HepG2 (cell line): ENCODE results near the gene RAPGEFL1. TPM values are rescaled to one million over a fixed set of nuclear protein-coding genes. Genes with fewer than 3 reads are reported as not detected.

Experiments
- ATAC-seq: fragments of 200-7000 bp; cut with Tn5 transposase; 3 replicates; pipeline ENCODE4 v1.9.1; 2020; ENCODE audit warnings: mild to moderate bottlenecking, moderate library complexity
- BruUV-seq: library from RNA; stranded (reverse); fragments of 400-500 nt; replicated peaks from 2 replicates; lab custom pipeline; 2021; lab: Mats Ljungman, UMichigan
- CTCF ChIA-PET: fragments of 300-600 bp; formaldehyde crosslinking; extraction: SDS; loops from one replicate; lab custom pipeline; 2021; ENCODE audit warnings: low total read pairs, inconsistent platforms, low intra/inter-chr PET ratio; lab: Yijun Ruan, JAX
- POLR2A ChIA-PET: fragments of 350-600 bp; sonication (Branson Sonifier 250); formaldehyde crosslinking; loops from one replicate; lab custom pipeline; 2020; ENCODE audit warnings: antibody characterized with exemption, inconsistent platforms; lab: Yijun Ruan, JAX
- DNase-seq: peaks from one replicate; pipeline ENCODE4 v3.0.0-alpha.2; 2015; ENCODE audit warnings: low spot score
- FAIRE-seq: peaks from 3 replicates; lab custom pipeline; 2011; peaks lifted over from hg19 to GRCh38; lab: Jason Lieb, UNC
- H2AFZ ChIP-seq: one replicate; pipeline ENCODE4 v1.6.1; 2011; ENCODE audit warnings: low read length, inconsistent platforms
- H3K27ac ChIP-seq: fragments of 300-600 bp; 3 replicates; pipeline ENCODE4 v1.8.0; 2011; ENCODE audit warnings: mixed run types, mild to moderate bottlenecking, mixed read lengths, low read length, inconsistent platforms; ENCODE audit not compliant: insufficient read depth; ENCODE audit errors: extremely low read length
- H3K27me3 ChIP-seq, 2 experiments: fragments of 200-600 bp in 1 of 2; 2 replicates in 1 of 2; 3 replicates in 1 of 2; pipeline versions ENCODE4 v1.6.0 to v1.8.0; 2011; ENCODE audit warnings: low read length in 2 of 2, mild to moderate bottlenecking in 2 of 2, moderate library complexity in 2 of 2, inconsistent platforms in 1 of 2; ENCODE audit not compliant: insufficient read depth in 2 of 2, control insufficient read depth in 1 of 2
- H3K36me3 ChIP-seq, 2 experiments: fragments of 200-600 bp in 1 of 2; replicated peaks in 1 of 2; 2 replicates in 1 of 2; 3 replicates in 1 of 2; pipeline versions ENCODE4 v1.5.1 to v1.8.0; 2011; ENCODE audit warnings: low read length in 2 of 2, inconsistent platforms in 1 of 2; ENCODE audit not compliant: insufficient read depth in 2 of 2, control insufficient read depth in 1 of 2
- H3K4me1 ChIP-seq: 2 replicates; pipeline ENCODE4 v1.5.1; 2012; ENCODE audit warnings: low read length, inconsistent platforms; ENCODE audit not compliant: insufficient read depth
- H3K4me2 ChIP-seq: 2 replicates; pipeline ENCODE4 v1.6.0; 2011; ENCODE audit warnings: low read depth, low read length, inconsistent platforms
- H3K4me3 ChIP-seq, 3 experiments: fragments of 200-600 bp in 1 of 3; sonication (generic), shearing (Covaris generic) in 1 of 3; replicated peaks in 1 of 3; 2 replicates each; pipeline ENCODE4 v1.5.1; 2011 to 2016; ENCODE audit warnings: low read length in 3 of 3, inconsistent platforms in 2 of 3, low read depth in 2 of 3, mild to moderate bottlenecking in 2 of 3, control low read depth in 1 of 3, mixed read lengths in 1 of 3; ENCODE audit not compliant: insufficient read depth in 1 of 3
- H3K79me2 ChIP-seq: one replicate; pipeline ENCODE4 v1.6.1; 2011; ENCODE audit warnings: low read length, inconsistent platforms; ENCODE audit not compliant: insufficient read depth
- H3K9ac ChIP-seq: 2 replicates; pipeline ENCODE4 v1.6.0; 2011; ENCODE audit warnings: mild to moderate bottlenecking, low read depth, low read length, inconsistent platforms; ENCODE audit not compliant: insufficient read depth
- H3K9me3 ChIP-seq: 2 replicates; pipeline ENCODE4 v1.5.1; 2012; ENCODE audit warnings: mild to moderate bottlenecking, low read length
- H4K20me1 ChIP-seq: 2 replicates; pipeline ENCODE4 v1.6.0; 2011; ENCODE audit warnings: inconsistent platforms, mild to moderate bottlenecking, low read length, moderate library complexity; ENCODE audit not compliant: insufficient read depth
- AHR ChIP-seq: IDR thresholded peaks from 2 replicates; pipeline ENCODE4 v1.6.1; 2018; ENCODE audit warnings: missing genetic modification reagents, missing compliant biosample characterization
- HNRNPK ChIP-seq: fragments of 200-400 bp; formaldehyde crosslinking; IDR thresholded peaks from 2 replicates; pipeline ENCODE4 v1.6.1; 2018; ENCODE audit warnings: low read length, low read depth, moderate library complexity, mild to moderate bottlenecking; ENCODE audit not compliant: poor library complexity, severe bottlenecking
- KLF11 ChIP-seq: IDR thresholded peaks from 2 replicates; pipeline ENCODE4 v1.6.1; 2016; ENCODE audit warnings: missing compliant biosample characterization
- POLR2AphosphoS2 ChIP-seq: IDR thresholded peaks from 2 replicates; pipeline ENCODE4 v1.6.1; 2011; ENCODE audit warnings: low read depth, low read length, improper control_type of control experiment
- PTBP1 ChIP-seq: fragments of 200-400 bp; formaldehyde crosslinking; IDR thresholded peaks from 2 replicates; pipeline ENCODE4 v1.6.1; 2018; ENCODE audit warnings: low read length, low read depth; ENCODE audit not compliant: poor library complexity, severe bottlenecking
- RFX5 ChIP-seq: IDR thresholded peaks from 2 replicates; pipeline ENCODE4 v1.6.1; 2011; ENCODE audit warnings: low read depth, low read length, improper control_type of control experiment
- TAF15 ChIP-seq: fragments of 200-400 bp; formaldehyde crosslinking; IDR thresholded peaks from one replicate; pipeline ENCODE4 v1.6.1; 2018; ENCODE audit warnings: mild to moderate bottlenecking, low read depth, low read length; ENCODE audit not compliant: poor library complexity, severe bottlenecking
- ZNF160 ChIP-seq: sonication (generic); formaldehyde crosslinking; IDR thresholded peaks from 2 replicates; pipeline ENCODE4 v1.8.0; 2022; ENCODE audit warnings: mild to moderate bottlenecking, inconsistent platforms, missing genetic modification reagents
- ZNF331 ChIP-seq: sonication (generic); formaldehyde crosslinking; IDR thresholded peaks from 2 replicates; pipeline ENCODE4 v1.4.0; 2020; ENCODE audit warnings: missing genetic modification reagents
- ZNF878 ChIP-seq: sonication (generic); formaldehyde crosslinking; IDR thresholded peaks from 2 replicates; pipeline ENCODE4 v1.8.1; 2023; ENCODE audit warnings: mild to moderate bottlenecking, missing genetic modification reagents, moderate library complexity
- WGBS: methylation state at CpG from one replicate; pipeline ENCODE4 v1.1.6; 2017; ENCODE audit warnings: low lambda C conversion rate; 5-methylcytosine and 5-hydroxymethylcytosine counted together
- in situ Hi-C: cut with HindIII; loops from 2 replicates; pipeline ENCODE4 v1.10.0; 2017; ENCODE audit warnings: low pct_unique_long_range_greater_than_20kb; ENCODE audit not compliant: extremely low pct_ligation_motif_present
- intact Hi-C: fragments of 100-400 bp; cut with micrococcal nuclease; formaldehyde crosslinking; loops from one replicate; pipeline ENCODE4 v1.10.0; 2022; ENCODE audit not compliant: unreplicated experiment
- polyA plus RNA-seq, 8 experiments: library from polyadenylated mRNA; depleted of rRNA in 3 of 8; stranded (reverse) in 7 of 8; unstranded in 1 of 8; fragments of >200 nt; fragmentation: Illumina TruSeq in 4 of 8; extraction: Trizol in 4 of 8; gene quantifications; 2 replicates each; pipeline versions ENCODE4 v1.2.1 to v1.2.3, GENCODE V29; 2011 to 2016; ENCODE audit warnings: low read depth in 4 of 8, missing spikeins in 1 of 8, mixed read lengths in 1 of 8; ENCODE audit not compliant: insufficient read depth in 1 of 8
- total RNA-seq, 5 experiments: library from RNA; depleted of rRNA; stranded (reverse); fragments of >200 nt; fragmentation: Illumina TruSeq; extraction: Trizol; gene quantifications; 2 replicates each; pipeline ENCODE4 v1.2.3, GENCODE V29; 2016; ENCODE audit warnings: low read depth in 1 of 5
- TF ChIP-seq, protein P1 (sequence below): sonication (generic); formaldehyde crosslinking; conservative IDR thresholded peaks from 2 replicates; pipeline ENCODE4 v1.4.0; 2020; ENCODE audit warnings: missing genetic modification reagents
- TF ChIP-seq, protein P2 (sequence below): sonication (generic); formaldehyde crosslinking; IDR thresholded peaks from 2 replicates; pipeline ENCODE4 v1.4.0; 2020; ENCODE audit warnings: mild to moderate bottlenecking, low read depth, missing genetic modification reagents

Gene RAPGEFL1
- total and polyA plus RNA-seq, 2 of the 13 experiments (the other 11 are each of a cell fraction or from before 2014, with no cell fraction given), result 4.5 to 7.8 TPM

DNA sequence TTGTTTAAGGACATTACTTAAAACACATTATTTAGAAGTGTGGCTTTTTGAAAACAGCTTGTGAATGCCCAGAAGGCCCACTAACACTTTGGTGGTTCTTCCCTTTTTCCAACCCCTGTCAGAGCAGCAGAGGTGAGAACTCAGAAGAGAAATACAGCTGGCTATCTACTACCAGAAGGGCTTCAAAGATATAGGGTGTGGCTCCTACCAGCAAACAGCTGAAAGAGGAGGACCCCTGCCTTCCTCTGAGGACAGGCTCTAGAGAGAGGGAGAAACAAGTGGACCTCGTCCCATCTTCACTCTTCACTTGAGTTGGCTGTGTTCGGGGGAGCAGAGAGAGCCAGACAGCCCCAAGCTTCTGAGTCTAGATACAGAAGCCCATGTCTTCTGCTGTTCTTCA, 6.9 kb upstream of the RAPGEFL1 start:
- TF ChIP-seq RFX5 (no peak), KLF11 (CRISPR knock-in tag) (no peak), POLR2AphosphoS2 (no peak), TAF15 (no peak), ZNF878 (CRISPR knock-in tag) (no peak), PTBP1 (no peak), ZNF331 (CRISPR knock-in tag) (no peak), ZNF160 (CRISPR knock-in tag) (no peak), AHR (CRISPR knock-in tag) (no peak), HNRNPK (no peak)
- TF ChIP-seq, protein P1, sequence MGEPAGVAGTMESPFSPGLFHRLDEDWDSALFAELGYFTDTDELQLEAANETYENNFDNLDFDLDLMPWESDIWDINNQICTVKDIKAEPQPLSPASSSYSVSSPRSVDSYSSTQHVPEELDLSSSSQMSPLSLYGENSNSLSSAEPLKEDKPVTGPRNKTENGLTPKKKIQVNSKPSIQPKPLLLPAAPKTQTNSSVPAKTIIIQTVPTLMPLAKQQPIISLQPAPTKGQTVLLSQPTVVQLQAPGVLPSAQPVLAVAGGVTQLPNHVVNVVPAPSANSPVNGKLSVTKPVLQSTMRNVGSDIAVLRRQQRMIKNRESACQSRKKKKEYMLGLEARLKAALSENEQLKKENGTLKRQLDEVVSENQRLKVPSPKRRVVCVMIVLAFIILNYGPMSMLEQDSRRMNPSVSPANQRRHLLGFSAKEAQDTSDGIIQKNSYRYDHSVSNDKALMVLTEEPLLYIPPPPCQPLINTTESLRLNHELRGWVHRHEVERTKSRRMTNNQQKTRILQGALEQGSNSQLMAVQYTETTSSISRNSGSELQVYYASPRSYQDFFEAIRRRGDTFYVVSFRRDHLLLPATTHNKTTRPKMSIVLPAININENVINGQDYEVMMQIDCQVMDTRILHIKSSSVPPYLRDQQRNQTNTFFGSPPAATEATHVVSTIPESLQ (CRISPR knock-in tag), result no peak
- TF ChIP-seq, protein P2, sequence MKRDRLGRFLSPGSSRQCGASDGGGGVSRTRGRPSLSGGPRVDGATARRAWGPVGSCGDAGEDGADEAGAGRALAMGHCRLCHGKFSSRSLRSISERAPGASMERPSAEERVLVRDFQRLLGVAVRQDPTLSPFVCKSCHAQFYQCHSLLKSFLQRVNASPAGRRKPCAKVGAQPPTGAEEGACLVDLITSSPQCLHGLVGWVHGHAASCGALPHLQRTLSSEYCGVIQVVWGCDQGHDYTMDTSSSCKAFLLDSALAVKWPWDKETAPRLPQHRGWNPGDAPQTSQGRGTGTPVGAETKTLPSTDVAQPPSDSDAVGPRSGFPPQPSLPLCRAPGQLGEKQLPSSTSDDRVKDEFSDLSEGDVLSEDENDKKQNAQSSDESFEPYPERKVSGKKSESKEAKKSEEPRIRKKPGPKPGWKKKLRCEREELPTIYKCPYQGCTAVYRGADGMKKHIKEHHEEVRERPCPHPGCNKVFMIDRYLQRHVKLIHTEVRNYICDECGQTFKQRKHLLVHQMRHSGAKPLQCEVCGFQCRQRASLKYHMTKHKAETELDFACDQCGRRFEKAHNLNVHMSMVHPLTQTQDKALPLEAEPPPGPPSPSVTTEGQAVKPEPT (CRISPR knock-in tag), result no peak
- FAIRE-seq, result no peak
- H4K20me1 ChIP-seq, result no peaks in the 10 kb centered on the region
- no peak for ATAC-seq
- WGBS, result 93% methylated on average over 2 of the region's 2 CpGs
- BruUV-seq, result no TSS peak
- DNase-seq, result no peak
- no peak overlapping the region for H3K4me3 ChIP-seq
- no peak overlapping the region for H3K9ac ChIP-seq
- peaks cover 39% of the 10 kb centered on the region for H3K4me1 ChIP-seq
- H3K27ac ChIP-seq, result no peak overlapping the region
- POLR2A ChIA-PET, result interaction anchor here (1.2 to 2.8 kb wide), 2 partner anchors 26 to 57 kb away, joined by 3 to 33 read pairs; no protein-coding TSS in a partner anchor
- H3K4me2 ChIP-seq, result no peak overlapping the region
- CTCF ChIA-PET, result no interaction called here
- intact Hi-C loops, result no loop called here
- in situ Hi-C loops, result no loop called here
- peaks cover 36 to 75% of the 10 kb centered on the region in 2 experiments for H3K36me3 ChIP-seq
- H3K27me3 ChIP-seq, result no peaks in the 10 kb centered on the region
- H2AFZ ChIP-seq, result no peak overlapping the region
- no peaks in the 10 kb centered on the region for H3K79me2 ChIP-seq
- no peaks in the 10 kb centered on the region for H3K9me3 ChIP-seq
